ENCODE results near the gene LRRK1. TPM values are rescaled to one million over a fixed set of nuclear protein-coding genes. Genes with fewer than 3 reads are reported as not detected.

Gene LRRK1
- total RNA-seq, 1 donor from 2014 or later: 4.8 TPM

DNA sequence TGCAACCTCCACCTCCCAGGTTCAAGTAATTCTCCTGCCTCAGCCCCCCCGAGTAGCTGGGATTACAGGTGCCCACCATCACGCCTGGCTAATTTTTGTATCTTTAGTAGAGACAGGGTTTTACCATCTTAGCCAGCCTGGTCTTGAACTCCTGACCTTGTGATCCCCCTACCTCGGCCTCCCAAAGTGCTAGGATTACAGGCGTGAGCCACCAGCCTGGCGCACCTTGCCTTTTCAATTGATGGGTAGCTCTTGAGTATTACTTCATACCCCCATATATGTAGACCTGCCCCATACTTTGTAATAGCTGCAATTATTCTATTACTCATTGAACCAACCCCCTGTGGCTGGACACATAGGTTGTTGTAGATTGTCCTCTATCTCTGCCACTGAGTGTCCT, 101.3 kb downstream of the LRRK1 start:
- no peak for DNase-seq (ENCODE audit: low read depth in 2 of 2)

- no peak for DNase-seq (ENCODE audit: low read depth in 2 of 2)
These were observed 101.8 kb downstream of the LRRK1 start for GRCh38 chr15:101020945-101021344.

DNA sequence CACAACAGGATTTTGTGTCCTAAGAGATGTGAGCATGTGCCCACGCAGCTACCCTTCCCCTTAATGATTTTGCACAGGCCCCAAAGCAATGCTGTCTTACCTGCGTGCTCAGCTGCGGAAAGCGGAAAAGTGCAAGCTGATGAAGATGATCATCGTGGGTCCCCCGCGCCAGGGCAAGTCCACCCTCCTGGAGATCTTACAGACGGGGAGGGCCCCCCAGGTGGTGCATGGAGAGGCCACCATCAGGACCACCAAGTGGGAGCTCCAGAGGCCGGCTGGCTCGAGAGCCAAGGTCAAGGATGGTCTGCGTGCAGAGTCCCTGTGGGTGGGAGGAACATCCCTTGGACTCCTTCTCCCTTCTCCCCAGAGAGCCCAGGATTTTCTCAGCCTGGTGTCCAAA, 103.1 kb downstream of the LRRK1 start:
- DNase-seq (ENCODE audit: low read depth in 2 of 2): no peak

GRCh38 chr15:101022876-101023275, 103.7 kb downstream of the LRRK1 start:
- DNase-seq (ENCODE audit: low read depth in 2 of 2): no peak

DNA sequence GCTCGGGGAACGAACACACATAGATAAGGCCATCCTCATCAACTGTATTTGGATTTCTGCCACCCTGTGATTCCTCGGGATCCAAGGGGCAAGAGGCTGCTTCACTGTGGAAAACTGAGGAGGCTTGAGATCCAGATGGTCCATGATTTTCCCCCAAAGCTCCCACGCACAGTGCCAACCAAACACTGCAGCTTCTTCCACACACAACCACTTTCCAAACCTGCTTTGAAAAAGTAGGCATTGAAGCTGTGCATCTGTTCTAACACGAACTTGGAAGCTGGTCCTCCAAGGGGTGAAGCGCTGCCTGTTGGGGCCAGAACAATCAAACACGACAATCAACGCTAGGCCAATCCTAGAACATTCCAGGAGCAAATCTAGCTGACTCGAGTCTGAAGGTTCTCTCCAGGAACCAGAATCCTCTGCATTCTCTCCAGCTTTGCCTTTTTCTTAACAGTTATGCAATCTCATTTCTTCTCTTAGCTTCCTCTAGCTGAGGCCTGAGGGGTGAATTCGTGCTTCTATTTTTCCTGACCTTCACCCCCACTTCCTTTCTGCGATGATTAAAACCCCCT, 104.4 kb downstream of the LRRK1 start:
- DNase-seq (ENCODE audit: low read depth in 2 of 2): no peak

DNA sequence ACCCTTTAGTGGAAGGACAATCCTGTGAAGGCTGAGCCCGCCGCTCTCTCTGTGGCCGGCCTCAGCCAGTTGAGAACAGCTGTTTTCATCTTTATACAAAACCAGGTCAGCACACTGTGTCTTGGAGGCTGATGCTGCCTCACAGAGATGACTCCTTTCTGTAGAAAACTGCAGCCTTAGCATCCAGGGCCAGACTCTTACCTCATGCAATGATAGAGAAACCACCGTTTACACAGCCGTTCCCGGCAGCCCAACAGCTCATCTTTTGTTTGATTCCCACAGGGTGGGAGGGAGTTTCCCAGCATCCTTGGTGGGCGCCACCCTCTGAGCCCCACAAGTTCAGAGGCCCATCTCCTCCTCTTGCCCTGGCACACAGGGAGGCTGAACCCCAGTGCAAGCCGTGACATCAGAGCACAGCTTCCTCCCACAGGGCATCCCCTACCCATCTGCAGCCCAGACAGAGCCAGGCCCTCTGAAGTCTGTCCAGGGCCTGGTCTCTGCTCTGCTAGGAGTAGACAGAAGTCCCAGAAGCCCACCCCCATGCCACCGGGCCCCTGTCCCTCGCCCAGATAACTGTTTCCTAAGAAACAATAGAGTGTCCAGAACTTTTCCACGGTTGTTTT, 105.0 kb downstream of the LRRK1 start:
- no peak for DNase-seq (ENCODE audit: low read depth in 2 of 2)

- DNase-seq (ENCODE audit: low read depth in 2 of 2): no peak
These were observed 105.7 kb downstream of the LRRK1 start for GRCh38 chr15:101024706-101025500.

- DNase-seq (ENCODE audit: low read depth in 2 of 2): no peak
These were observed 106.3 kb downstream of the LRRK1 start for GRCh38 chr15:101025501-101025885.

DNA sequence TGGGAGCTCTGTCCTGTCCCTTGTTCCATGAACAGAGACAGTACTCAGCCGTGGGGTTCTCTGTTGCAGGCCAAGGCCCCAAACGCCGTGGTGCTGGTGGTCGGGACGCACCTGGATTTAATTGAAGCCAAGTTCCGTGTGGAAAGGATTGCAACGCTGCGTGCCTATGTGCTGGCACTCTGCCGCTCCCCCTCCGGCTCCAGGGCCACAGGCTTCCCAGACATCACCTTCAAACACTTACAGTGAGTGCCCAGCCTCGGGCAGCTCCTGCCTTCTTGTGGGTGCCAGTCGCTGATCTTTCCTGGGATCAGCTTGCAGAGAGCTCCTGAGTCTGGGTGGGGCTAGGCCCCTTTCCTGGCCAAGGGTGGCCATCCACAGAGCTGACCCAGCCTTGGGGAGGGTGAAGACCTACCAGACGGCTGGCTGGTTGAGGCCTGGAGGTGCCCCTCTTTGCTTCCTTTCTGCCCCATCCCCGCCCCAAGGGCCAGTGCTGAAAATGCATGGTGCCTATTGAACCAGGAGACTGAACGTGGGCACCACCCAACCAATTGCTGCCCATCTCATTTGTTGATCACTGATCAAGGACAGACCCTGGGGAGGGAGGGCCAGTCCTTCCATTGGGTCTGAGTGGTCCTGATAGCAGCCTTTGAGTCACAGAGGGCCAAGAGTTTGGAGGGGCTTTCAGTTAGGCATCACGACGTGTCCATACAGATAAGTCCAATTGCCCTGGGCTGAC, 106.9 kb downstream of the LRRK1 start:
- no peak for DNase-seq (ENCODE audit: low read depth in 2 of 2)

DNA sequence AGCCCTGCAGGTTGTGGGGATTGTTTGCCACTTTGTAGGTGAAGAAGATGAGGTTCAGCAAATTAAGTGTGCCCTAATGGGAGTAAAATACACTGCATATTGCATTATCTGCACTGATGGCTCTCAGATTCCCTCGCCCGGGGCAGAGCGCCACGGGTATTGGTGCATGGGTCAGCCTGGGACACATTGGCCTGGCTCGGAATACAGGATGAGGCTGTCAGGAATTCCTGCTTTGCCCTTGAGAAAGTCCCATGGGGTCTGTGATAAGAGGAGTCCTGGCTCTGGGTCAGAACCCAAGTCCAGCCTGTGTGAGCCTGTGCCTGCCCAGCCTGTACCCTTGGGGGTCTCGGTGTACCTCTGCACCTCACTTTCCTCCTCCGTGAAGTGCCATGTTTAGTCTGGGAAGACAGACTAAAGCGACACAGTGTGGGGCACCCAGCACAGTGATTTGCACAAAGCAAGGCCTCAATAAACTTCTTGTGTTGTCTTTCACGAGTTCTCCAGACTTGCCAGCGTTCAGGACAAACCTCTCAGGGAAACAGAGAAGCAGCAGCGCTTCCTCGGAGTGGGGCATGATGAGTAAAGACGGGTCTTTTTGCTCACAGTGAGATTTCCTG, 107.6 kb downstream of the LRRK1 start:
- DNase-seq (ENCODE audit: low read depth in 2 of 2): no peak

- DNase-seq (ENCODE audit: low read depth in 2 of 2): no peak
These were observed 108.2 kb downstream of the LRRK1 start for GRCh38 chr15:101027273-101027901.

DNA sequence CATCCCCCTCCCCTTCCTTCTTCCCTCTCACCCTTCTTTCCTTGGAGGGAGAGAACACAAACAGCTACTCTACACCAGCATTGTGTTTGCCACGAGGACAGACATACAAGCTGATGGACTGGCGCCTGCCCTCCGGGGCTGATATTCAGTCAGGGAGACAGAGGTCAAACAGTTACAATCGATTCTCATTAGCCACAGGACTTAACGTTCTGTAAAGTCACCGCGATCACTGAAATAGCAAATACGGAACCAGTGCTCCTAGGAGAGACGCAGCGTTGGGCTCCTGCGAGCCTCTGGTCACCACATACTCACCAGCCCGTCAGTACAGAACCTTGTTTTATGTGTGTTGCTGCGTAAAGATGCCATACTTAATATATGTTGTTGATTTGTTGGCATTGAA, 108.8 kb downstream of the LRRK1 start:
- DNase-seq (ENCODE audit: low read depth in 2 of 2): no peak

GRCh38 chr15:101028321-101028720, 109.2 kb downstream of the LRRK1 start:
- no peak for DNase-seq (ENCODE audit: low read depth in 2 of 2)

- no peak for DNase-seq (ENCODE audit: low read depth in 2 of 2)
These were observed 109.7 kb downstream of the LRRK1 start for GRCh38 chr15:101028772-101029438.

GRCh38 chr15:101029971-101030661, 111.0 kb downstream of the LRRK1 start:
- DNase-seq (ENCODE audit: low read depth in 2 of 2): no peak

- DNase-seq (ENCODE audit: low read depth in 2 of 2): peak in 1 of 2 donors; percentile 94
These were observed 112.1 kb downstream of the LRRK1 start for GRCh38 chr15:101031213-101031612.

DNA sequence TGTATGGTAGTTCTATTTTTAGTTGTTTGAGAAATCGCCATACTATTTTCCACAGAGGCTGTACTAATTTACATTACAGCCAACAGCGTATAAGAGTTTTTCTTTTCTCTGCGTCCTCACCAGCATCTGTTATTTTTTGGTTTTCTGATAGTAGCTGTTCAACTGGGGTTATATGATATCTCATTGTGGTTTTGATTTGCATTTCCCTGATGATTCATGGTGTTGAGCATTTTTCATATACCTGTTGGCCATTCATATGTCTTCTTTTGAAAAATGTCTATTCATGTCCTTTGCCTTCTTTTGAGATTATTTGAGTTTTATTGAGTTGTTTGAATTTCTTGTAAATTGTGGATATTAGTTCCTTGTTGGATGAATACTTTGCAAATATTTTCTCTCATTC, 114.6 kb downstream of the LRRK1 start:
- no peak for DNase-seq (ENCODE audit: low read depth in 2 of 2)

DNA sequence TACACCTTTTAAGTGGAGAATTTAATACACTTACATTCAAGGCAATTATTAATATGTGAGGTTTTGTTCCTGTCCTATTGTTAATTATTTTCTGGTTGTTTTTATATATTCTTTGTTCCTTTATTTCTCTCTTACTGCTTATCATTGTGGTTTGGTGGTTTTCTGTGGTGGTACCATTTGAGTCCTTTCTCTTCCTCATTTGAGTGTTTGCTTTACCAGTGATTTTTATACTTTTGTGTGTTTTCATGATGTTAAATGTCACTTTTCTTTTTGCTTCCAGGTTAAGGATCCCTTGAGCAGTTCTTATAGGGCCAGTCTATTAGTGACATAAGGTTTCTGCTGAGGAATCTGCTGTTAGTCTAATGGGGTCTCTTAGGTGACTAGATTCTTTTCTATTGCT, 116.5 kb downstream of the LRRK1 start:
- DNase-seq (ENCODE audit: low read depth in 2 of 2): no peak

- DNase-seq (ENCODE audit: low read depth in 2 of 2): no peak
These were observed 117.0 kb downstream of the LRRK1 start for GRCh38 chr15:101036189-101036588.

All from lung microvascular endothelial cell (primary cell).